Kidney tubule cell (primary cell): ENCODE measurements around the gene CTBP2.

ENCODE experiments used
- DNase-seq: peaks from one replicate; pipeline ENCODE4 v3.0.0-alpha.2; 2018; ENCODE audit warnings: low spot score

CTBP2 gene

GRCh38 chr10:125010362-125010761, 150.0 kb downstream of the CTBP2 start:
- DNase-seq, result no peak

- DNase-seq, result no peak
These were observed 150.7 kb downstream of the CTBP2 start for GRCh38 chr10:125009661-125010161.

GRCh38 chr10:125008689-125009638, 151.4 kb downstream of the CTBP2 start:
- DNase-seq, result peak; percentile 26

GRCh38 chr10:125007436-125007835, 152.9 kb downstream of the CTBP2 start:
- no peak for DNase-seq

- DNase-seq, result no peak
These were observed 153.4 kb downstream of the CTBP2 start for GRCh38 chr10:125006921-125007426.

GRCh38 chr10:125006188-125006680, 154.1 kb downstream of the CTBP2 start:
- DNase-seq, result no peak

GRCh38 chr10:125005312-125006187, 154.8 kb downstream of the CTBP2 start:
- no peak for DNase-seq

GRCh38 chr10:125004571-125005311, 155.6 kb downstream of the CTBP2 start:
- DNase-seq, result no peak

- DNase-seq, result no peak
These were observed 156.4 kb downstream of the CTBP2 start for GRCh38 chr10:125003901-125004467.

GRCh38 chr10:125003146-125003900, 157.0 kb downstream of the CTBP2 start:
- DNase-seq, result no peak

GRCh38 chr10:125002423-125003145, 157.8 kb downstream of the CTBP2 start:
- DNase-seq, result no peak

- no peak for DNase-seq
These were observed 158.3 kb downstream of the CTBP2 start for GRCh38 chr10:125002047-125002422.

- no peak for DNase-seq
These were observed 158.9 kb downstream of the CTBP2 start for GRCh38 chr10:125001313-125002046.

GRCh38 chr10:125000366-125001312, 159.7 kb downstream of the CTBP2 start:
- no peak for DNase-seq

GRCh38 chr10:124999433-125000365, 160.7 kb downstream of the CTBP2 start:
- DNase-seq, result no peak

GRCh38 chr10:124998624-124999291, 161.6 kb downstream of the CTBP2 start:
- DNase-seq, result no peak
